BJ (cell line): ENCODE results near the gene KIF1A. TPM values are rescaled to one million over a fixed set of nuclear protein-coding genes. Genes with fewer than 3 reads are reported as not detected.

Experiments
- CTCF ChIA-PET: fragments of 350-600 bp; formaldehyde crosslinking; extraction: SDS; loops from one replicate; lab custom pipeline; 2021; ENCODE audit warnings: antibody characterized with exemption, inconsistent platforms; lab: Yijun Ruan, JAX
- POLR2A ChIA-PET: fragments of 300-600 bp; sonication (Branson Sonifier 250); formaldehyde crosslinking; extraction: SDS; loops from one replicate; lab custom pipeline; 2021; ENCODE audit warnings: antibody characterized with exemption; lab: Charles Lee
- DNase-seq: peaks from one replicate; pipeline ENCODE4 v3.0.0-alpha.2; 2011; ENCODE audit warnings: low read depth
- H3K27me3 ChIP-seq: 2 replicates; pipeline ENCODE4 v1.6.0; 2011; ENCODE audit warnings: low read length; ENCODE audit not compliant: control insufficient read depth, insufficient read depth
- H3K36me3 ChIP-seq: 2 replicates; pipeline ENCODE4 v1.5.1; 2011; ENCODE audit warnings: low read length; ENCODE audit not compliant: control insufficient read depth, insufficient read depth
- H3K4me3 ChIP-seq: 2 replicates; pipeline ENCODE4 v1.5.1; 2011; ENCODE audit warnings: low read depth, mild to moderate bottlenecking, control low read depth, low read length
- polyA plus RNA-seq: library from polyadenylated mRNA; depleted of rRNA; stranded (reverse); fragments of >200 nt; gene quantifications from 2 replicates; pipeline ENCODE4 v1.2.3, GENCODE V29; 2011
- TF ChIP-seq, protein P1 (sequence below): IDR thresholded peaks from 2 replicates; pipeline ENCODE4 v1.5.1; 2011; ENCODE audit warnings: low read depth, mild to moderate bottlenecking, control low read depth, inconsistent platforms, low read length, moderate library complexity; ENCODE audit not compliant: insufficient read depth

The KIF1A gene
- polyA plus RNA-seq, 1 experiment = 0.01 TPM

DNA sequence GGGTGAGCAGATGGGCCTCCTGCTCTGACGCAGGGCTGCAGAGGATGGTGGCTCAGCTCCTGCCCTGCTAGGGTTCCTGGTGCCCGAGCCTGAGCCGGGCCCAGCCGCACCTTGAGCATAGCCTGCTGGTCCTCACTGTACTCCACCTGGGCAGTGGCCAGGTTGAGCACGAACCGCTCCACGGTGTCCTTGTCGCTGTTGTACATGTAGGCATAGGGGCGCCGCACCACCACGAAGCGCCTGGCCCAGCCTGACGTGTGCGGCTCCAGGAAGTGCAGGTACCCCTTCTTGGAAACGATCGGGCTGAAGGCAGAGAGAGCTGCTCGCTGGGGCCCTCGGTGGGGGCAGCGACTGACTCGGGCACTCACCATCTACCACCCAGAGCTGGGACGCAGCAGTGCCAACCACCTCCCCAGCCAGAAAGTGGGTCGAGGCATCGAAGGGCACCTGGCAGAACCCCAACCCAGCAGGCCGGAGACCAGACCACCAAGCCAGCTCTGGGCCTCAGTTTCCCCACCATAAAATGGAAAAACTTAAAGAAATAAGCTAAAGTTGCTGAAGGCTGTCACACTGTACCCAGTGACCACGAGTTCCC is 101.0 kb downstream of the KIF1A start:
- ChIA-PET POLR2A (no interaction called here), CTCF (no interaction called here)
- DNase-seq = no peak
- Histone ChIP-seq H3K4me3 (no peak overlapping the region), H3K27me3 (no peaks in the 10 kb centered on the region; the same call in 1 of the 2 replicates), H3K36me3 (no peaks in the 10 kb centered on the region)
- TF ChIP-seq, protein P1, sequence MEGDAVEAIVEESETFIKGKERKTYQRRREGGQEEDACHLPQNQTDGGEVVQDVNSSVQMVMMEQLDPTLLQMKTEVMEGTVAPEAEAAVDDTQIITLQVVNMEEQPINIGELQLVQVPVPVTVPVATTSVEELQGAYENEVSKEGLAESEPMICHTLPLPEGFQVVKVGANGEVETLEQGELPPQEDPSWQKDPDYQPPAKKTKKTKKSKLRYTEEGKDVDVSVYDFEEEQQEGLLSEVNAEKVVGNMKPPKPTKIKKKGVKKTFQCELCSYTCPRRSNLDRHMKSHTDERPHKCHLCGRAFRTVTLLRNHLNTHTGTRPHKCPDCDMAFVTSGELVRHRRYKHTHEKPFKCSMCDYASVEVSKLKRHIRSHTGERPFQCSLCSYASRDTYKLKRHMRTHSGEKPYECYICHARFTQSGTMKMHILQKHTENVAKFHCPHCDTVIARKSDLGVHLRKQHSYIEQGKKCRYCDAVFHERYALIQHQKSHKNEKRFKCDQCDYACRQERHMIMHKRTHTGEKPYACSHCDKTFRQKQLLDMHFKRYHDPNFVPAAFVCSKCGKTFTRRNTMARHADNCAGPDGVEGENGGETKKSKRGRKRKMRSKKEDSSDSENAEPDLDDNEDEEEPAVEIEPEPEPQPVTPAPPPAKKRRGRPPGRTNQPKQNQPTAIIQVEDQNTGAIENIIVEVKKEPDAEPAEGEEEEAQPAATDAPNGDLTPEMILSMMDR = no peak

DNA sequence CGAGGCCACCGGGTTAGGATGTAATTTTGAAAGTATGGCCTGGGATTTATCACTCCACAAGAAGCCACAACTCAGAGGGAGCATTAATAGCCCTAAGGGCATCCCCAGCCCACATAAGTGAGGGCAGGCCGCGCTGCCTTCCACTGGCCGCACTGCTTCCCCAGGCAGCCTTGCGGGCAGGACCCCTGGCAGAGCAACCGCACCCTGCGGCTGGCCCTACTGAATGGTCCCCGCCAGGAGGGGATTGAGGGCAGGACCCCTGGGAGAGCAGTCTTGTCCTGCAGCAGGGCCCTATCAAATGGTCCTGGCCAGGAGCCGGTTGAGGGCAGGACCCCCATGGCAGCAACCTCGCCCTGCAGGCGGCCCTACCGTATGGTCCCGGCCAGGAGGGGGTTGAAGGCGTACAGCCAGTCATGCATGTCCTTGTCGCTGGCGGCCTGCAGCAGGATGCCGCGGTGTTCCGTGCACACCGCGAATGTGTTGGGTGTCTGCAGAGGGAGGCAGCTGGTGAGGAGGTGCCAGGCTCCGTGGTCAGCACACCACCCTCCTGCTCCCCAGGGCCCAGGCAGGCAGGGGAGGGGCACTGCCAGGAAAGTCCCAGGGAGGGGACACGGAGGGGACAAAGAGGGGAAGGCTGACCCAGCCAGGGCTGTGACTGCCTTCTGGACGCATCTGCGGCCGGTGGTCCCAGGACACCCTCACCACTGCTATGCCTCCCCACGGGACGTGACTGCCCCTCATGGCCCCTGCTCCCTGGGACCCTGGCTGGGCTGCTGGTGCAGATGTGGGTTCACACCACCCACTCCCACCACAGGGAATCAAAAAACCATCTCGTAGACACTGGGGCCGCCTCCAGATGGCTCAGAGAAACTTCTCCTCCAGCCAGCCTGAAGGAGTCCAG is 102.1 kb downstream of the KIF1A start:
- H3K36me3 ChIP-seq = no peaks in the 10 kb centered on the region
- no peak for DNase-seq
- POLR2A ChIA-PET = no interaction called here
- no peak overlapping the region for H3K4me3 ChIP-seq
- CTCF ChIA-PET = no interaction called here
- TF ChIP-seq, protein P1 = no peak
- H3K27me3 ChIP-seq = no peaks in the 10 kb centered on the region; the same call in 1 of the 2 replicates

DNA sequence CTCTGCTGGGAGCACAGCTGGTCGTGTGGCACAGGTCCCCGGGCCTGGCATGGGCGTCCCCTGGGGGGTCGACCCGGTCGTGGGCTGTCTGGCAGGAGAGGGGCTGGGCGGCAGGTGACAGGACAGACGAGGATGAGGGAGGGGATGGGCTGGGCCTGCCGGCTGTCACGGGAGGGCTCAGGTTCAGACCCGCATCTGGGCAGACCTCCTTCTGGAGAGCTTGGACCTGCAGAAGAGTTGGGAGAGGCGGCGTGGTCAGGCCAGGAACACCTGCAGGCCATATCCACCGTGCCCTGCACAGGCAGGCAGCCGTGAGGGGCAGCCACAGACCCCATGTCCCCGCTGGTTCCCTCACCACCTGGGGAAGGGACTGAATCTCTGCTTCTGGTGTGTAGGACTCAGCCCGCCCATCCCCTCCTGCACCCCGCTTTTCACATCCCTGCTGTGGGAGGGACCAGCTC is 102.8 kb downstream of the KIF1A start:
- no peaks in the 10 kb centered on the region; the same call in 1 of the 2 replicates for H3K27me3 ChIP-seq
- ChIA-PET CTCF (no interaction called here), POLR2A (no interaction called here)
- no peak overlapping the region for H3K4me3 ChIP-seq
- no peak for DNase-seq
- TF ChIP-seq, protein P1 = no peak
- no peaks in the 10 kb centered on the region for H3K36me3 ChIP-seq

DNA sequence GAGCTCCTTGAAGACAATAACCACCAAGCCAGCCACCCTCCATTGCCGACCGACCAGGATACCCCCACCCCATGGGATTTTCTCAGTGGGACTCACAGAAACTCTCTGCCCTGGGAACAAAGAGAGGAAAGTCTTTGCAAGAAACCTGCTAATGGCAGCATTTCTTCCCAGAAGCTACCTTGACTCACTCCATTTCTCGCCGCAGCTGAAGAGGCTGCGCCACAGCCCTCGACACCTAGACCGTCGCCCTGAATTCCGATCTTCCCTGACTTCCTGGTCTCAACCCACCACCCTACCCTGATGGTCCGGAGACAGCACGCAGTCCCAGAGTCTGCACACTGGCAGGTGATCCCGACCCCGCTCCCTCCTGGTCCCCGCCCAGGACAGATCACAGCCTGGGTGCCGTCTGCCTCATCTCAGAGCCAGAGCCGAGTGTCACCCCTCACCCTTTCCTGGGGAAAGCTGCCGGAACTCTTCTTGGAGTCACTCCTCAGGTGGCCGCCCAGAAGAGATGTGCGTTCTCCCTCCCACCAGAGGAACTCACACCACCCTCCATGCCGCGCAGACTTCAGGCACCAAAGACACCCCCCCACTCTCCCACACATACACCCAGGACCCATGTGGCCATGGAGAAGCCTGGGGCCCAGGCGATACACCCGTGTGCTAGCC is 103.8 kb downstream of the KIF1A start:
- ChIA-PET CTCF (interaction anchor here (1.0 kb wide), 1 partner anchor 202 kb away, joined by 3 read pairs; no protein-coding TSS in a partner anchor), POLR2A (no interaction called here)
- no peak overlapping the region for H3K4me3 ChIP-seq
- no peaks in the 10 kb centered on the region for H3K36me3 ChIP-seq
- no peaks in the 10 kb centered on the region; the same call in none of the 2 replicates for H3K27me3 ChIP-seq
- TF ChIP-seq, protein P1 = no peak
- no peak for DNase-seq
